Keratinocyte (primary cell): ENCODE results near the gene ARMC8. TPM values are rescaled to one million over a fixed set of nuclear protein-coding genes. Genes with fewer than 3 reads are reported as not detected.
A peak's percentile ranks its signal among the peaks of the same experiment; 100 is the strongest.

ENCODE experiments used
- DNase-seq: peaks from one replicate; pipeline ENCODE4 v3.0.0-alpha.2; 2011; ENCODE audit warnings: low read depth, missing footprints, low spot score
- FAIRE-seq: peaks from 2 replicates; lab custom pipeline; 2011; peaks lifted over from hg19 to GRCh38; lab: Jason Lieb, UNC
- H2AFZ ChIP-seq: 2 replicates; pipeline ENCODE4 v1.6.0; 2012; ENCODE audit warnings: low read length, control low read depth, inconsistent platforms; ENCODE audit not compliant: control insufficient read depth
- H3K27ac ChIP-seq: 2 replicates; pipeline ENCODE4 v1.5.1; 2011; ENCODE audit warnings: low read length; ENCODE audit not compliant: control insufficient read depth, insufficient read depth
- H3K27me3 ChIP-seq: 3 replicates; pipeline ENCODE4 v1.6.0; 2011; ENCODE audit warnings: low read length; ENCODE audit not compliant: control insufficient read depth, insufficient read depth; ENCODE audit errors: extremely low read depth
- H3K36me3 ChIP-seq, 2 experiments: 2 replicates in 1 of 2; 3 replicates in 1 of 2; pipeline ENCODE4 v1.5.1; 2011; ENCODE audit warnings: low read length in 2 of 2, mild to moderate bottlenecking in 1 of 2; ENCODE audit not compliant: control insufficient read depth in 2 of 2, insufficient read depth in 2 of 2; ENCODE audit errors: extremely low read depth in 1 of 2
- H3K4me1 ChIP-seq: 3 replicates; pipeline ENCODE4 v1.5.1; 2011; ENCODE audit warnings: low read length; ENCODE audit not compliant: control insufficient read depth, insufficient read depth; ENCODE audit errors: extremely low read depth
- H3K4me2 ChIP-seq: 3 replicates; pipeline ENCODE4 v1.6.0; 2011; ENCODE audit warnings: low read depth, low read length; ENCODE audit not compliant: control insufficient read depth, insufficient read depth; ENCODE audit errors: extremely low read depth
- H3K4me3 ChIP-seq, 3 experiments: fragments of 200-600 bp in 1 of 3; sonication (generic) in 1 of 3; 2 replicates in 2 of 3; 3 replicates in 1 of 3; pipeline ENCODE4 v1.5.1; 2011 to 2016; ENCODE audit warnings: low read length in 3 of 3, mild to moderate bottlenecking in 3 of 3, control low read depth in 2 of 3, inconsistent platforms in 1 of 3, low read depth in 1 of 3, mixed read lengths in 1 of 3, mixed run types in 1 of 3, moderate library complexity in 1 of 3; ENCODE audit not compliant: control insufficient read depth in 2 of 3, insufficient read depth in 2 of 3; ENCODE audit errors: extremely low read depth in 1 of 3
- H3K79me2 ChIP-seq: 2 replicates; pipeline ENCODE4 v1.6.0; 2012; ENCODE audit warnings: low read length; ENCODE audit not compliant: control insufficient read depth, insufficient read depth
- H3K9ac ChIP-seq: 3 replicates; pipeline ENCODE4 v1.6.0; 2011; ENCODE audit warnings: low read length; ENCODE audit not compliant: control insufficient read depth, insufficient read depth; ENCODE audit errors: extremely low read depth
- H3K9me1 ChIP-seq: 3 replicates; pipeline ENCODE4 v1.6.0; 2011; ENCODE audit warnings: low read length; ENCODE audit not compliant: control insufficient read depth, insufficient read depth; ENCODE audit errors: extremely low read depth
- H3K9me3 ChIP-seq: 2 replicates; pipeline ENCODE4 v1.5.1; 2012; ENCODE audit warnings: low read depth, low read length; ENCODE audit not compliant: control insufficient read depth
- H4K20me1 ChIP-seq: 3 replicates; pipeline ENCODE4 v1.6.0; 2011; ENCODE audit warnings: low read length; ENCODE audit not compliant: control insufficient read depth, insufficient read depth; ENCODE audit errors: extremely low read depth
- EZH2 ChIP-seq: IDR thresholded peaks from one replicate; pipeline ENCODE4 v1.6.1; 2012; ENCODE audit warnings: inconsistent platforms, mild to moderate bottlenecking, low read length, moderate library complexity
- dilution Hi-C: fragments of 300-500 bp; cut with MboI; formaldehyde crosslinking; loops from one replicate; pipeline ENCODE4 v1.7.0; 2020; ENCODE audit warnings: low sequenced_read_pairs; ENCODE audit not compliant: extremely low pct_ligation_motif_present
- polyA plus RNA-seq, 5 experiments: library from polyadenylated mRNA; depleted of rRNA in 3 of 5; stranded (reverse) in 3 of 5; stranded (forward) in 1 of 5; unstranded in 1 of 5; fragments of >200 nt; gene quantifications; 1 replicate in 1 of 5; 2 replicates in 3 of 5; 3 replicates in 1 of 5; pipeline versions ENCODE4 v1.2.1 to v1.2.3, GENCODE V29; 2011 to 2012; ENCODE audit warnings: missing spikeins in 2 of 5, low read depth in 1 of 5, low replicate concordance in 1 of 5
- TF ChIP-seq, protein P1 (sequence below), 3 experiments: IDR thresholded peaks in 1 of 3; conservative IDR thresholded peaks in 1 of 3; optimal IDR thresholded peaks in 1 of 3; 2 replicates in 2 of 3; 3 replicates in 1 of 3; pipeline versions ENCODE3 to v1.5.1; 2011; ENCODE audit warnings: low read length in 3 of 3, mild to moderate bottlenecking in 3 of 3, moderate library complexity in 2 of 3, control low read depth in 1 of 3, inconsistent platforms in 1 of 3; ENCODE audit not compliant: insufficient read depth in 2 of 3; ENCODE audit errors: extremely low read depth in 1 of 3

ARMC8 gene
- polyA plus RNA-seq, 1 donor (not counting 4 experiments of a cell fraction or from before 2014, with no cell fraction given), result 50.8 TPM

DNA sequence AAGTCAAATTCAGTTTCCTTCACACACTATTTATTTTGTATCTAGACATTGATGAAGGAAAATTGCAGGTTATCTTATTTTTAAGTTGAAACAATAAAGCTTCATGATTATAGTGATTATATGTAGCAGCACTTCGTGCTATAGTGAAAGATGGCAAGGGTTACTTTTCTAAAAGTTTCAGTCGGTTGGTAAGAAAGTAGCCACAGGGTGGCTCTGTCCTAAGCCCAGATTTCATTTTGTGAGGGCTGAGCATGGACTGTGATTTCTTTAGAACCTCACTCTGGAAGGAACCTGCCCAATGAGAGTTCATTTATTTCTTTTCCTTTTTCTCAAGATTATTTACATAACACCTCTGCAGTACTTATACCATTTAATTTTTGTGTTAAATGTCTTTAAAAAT, 76.0 kb downstream of the ARMC8 start:
- no peak overlapping the region for H3K4me2 ChIP-seq
- H2AFZ ChIP-seq, result no peak overlapping the region
- no peaks in the 10 kb centered on the region for H4K20me1 ChIP-seq
- no peaks in the 10 kb centered on the region for H3K4me1 ChIP-seq
- no peak overlapping the region for H3K27ac ChIP-seq
- no peak for TF ChIP-seq EZH2
- TF ChIP-seq, protein P1, sequence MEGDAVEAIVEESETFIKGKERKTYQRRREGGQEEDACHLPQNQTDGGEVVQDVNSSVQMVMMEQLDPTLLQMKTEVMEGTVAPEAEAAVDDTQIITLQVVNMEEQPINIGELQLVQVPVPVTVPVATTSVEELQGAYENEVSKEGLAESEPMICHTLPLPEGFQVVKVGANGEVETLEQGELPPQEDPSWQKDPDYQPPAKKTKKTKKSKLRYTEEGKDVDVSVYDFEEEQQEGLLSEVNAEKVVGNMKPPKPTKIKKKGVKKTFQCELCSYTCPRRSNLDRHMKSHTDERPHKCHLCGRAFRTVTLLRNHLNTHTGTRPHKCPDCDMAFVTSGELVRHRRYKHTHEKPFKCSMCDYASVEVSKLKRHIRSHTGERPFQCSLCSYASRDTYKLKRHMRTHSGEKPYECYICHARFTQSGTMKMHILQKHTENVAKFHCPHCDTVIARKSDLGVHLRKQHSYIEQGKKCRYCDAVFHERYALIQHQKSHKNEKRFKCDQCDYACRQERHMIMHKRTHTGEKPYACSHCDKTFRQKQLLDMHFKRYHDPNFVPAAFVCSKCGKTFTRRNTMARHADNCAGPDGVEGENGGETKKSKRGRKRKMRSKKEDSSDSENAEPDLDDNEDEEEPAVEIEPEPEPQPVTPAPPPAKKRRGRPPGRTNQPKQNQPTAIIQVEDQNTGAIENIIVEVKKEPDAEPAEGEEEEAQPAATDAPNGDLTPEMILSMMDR (optimal IDR thresholded peaks at IDR 0.05 in 1 of 3, IDR thresholded peaks at IDR 0.05 in 1 of 3, conservative IDR thresholded peaks at IDR 0.05 in 1 of 3; ENCODE audit: extremely low read depth in 1 of 3, insufficient read depth in 2 of 3, low read length in 3 of 3), result peak in 1 of 3 experiments; percentile 2
- no peaks in the 10 kb centered on the region for H3K9me3 ChIP-seq
- no peak overlapping the region for H3K9ac ChIP-seq
- dilution Hi-C loops, result no loop called here
- FAIRE-seq (no peak), DNase-seq (no peak)
- no peaks in the 10 kb centered on the region for H3K9me1 ChIP-seq
- H3K4me3 ChIP-seq, result no peak overlapping the region
- H3K79me2 ChIP-seq, result no peaks in the 10 kb centered on the region
- H3K27me3 ChIP-seq, result no peaks in the 10 kb centered on the region
- peaks cover 3 to 4% of the 10 kb centered on the region in 2 experiments for H3K36me3 ChIP-seq

DNA sequence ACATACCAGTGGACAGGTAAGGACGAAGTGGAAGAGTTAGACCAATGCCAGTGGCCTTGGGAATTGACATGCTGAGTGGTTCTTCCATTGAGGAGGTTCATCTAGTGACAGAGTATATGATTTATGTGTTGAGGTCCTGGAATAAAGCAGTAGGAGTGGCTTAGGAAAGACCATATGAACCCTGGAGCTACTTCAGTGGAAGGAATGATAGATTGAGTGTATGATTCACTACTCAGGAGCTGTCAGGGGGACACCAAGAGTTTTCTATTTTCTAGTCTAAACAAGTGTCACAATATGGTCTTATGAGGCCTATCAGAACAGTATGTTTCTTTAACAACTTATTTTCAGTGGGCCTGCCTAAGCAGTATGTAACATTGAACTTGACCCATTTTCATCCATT, 78.6 kb downstream of the ARMC8 start:
- peaks cover 0 to 4% of the 10 kb centered on the region in 2 experiments for H3K36me3 ChIP-seq
- no peak overlapping the region for H3K27ac ChIP-seq
- H3K79me2 ChIP-seq, result no peaks in the 10 kb centered on the region
- H3K9ac ChIP-seq, result no peak overlapping the region
- no peaks in the 10 kb centered on the region for H3K27me3 ChIP-seq
- H3K9me3 ChIP-seq, result no peaks in the 10 kb centered on the region
- no peaks in the 10 kb centered on the region for H3K9me1 ChIP-seq
- no peaks in the 10 kb centered on the region for H3K4me1 ChIP-seq
- H2AFZ ChIP-seq, result no peak overlapping the region
- no peak for TF ChIP-seq EZH2
- TF ChIP-seq, protein P1 (optimal IDR thresholded peaks at IDR 0.05 in 1 of 3, IDR thresholded peaks at IDR 0.05 in 1 of 3, conservative IDR thresholded peaks at IDR 0.05 in 1 of 3; ENCODE audit: extremely low read depth in 1 of 3, insufficient read depth in 2 of 3, low read length in 3 of 3), result no peak
- no peak overlapping the region for H3K4me2 ChIP-seq
- FAIRE-seq (no peak), DNase-seq (no peak)
- dilution Hi-C loops, result no loop called here
- no peaks in the 10 kb centered on the region for H4K20me1 ChIP-seq
- H3K4me3 ChIP-seq, result no peak overlapping the region
